Cardiac fibroblast (primary cell): ENCODE data around the gene CAMK2D.

Experiments
- DNase-seq, 2 donors: peaks; one replicate each; pipeline versions ENCODE4 v3.0.0 to v3.0.0-alpha.2; 2010; ENCODE audit warnings: low read depth in 2 of 2
- H3K4me3 ChIP-seq, 2 donors: replicated peaks in 1 of 2; 1 replicate in 1 of 2; 2 replicates in 1 of 2; pipeline ENCODE4 v1.5.1; 2011; ENCODE audit warnings: low read depth in 2 of 2, low read length in 2 of 2, mild to moderate bottlenecking in 2 of 2, moderate library complexity in 1 of 2
- CTCF ChIP-seq: IDR thresholded peaks from one replicate; pipeline ENCODE4 v1.5.1; 2011; ENCODE audit warnings: low read depth, mild to moderate bottlenecking, low read length, inconsistent platforms

CAMK2D gene

DNA sequence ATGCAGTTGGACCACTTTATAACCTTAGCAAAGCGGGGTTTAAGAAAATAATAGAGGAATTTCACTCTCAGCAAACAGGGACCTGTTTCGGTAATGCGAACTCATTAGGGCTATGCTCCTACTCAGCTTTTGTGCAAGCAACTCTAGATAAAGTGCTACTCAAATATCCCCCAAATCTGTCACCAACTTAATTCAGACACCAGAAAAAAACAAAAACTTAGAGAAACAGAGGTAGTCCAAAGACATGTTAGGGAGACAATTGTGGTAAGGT is 123.0 kb downstream of the CAMK2D start:
- H3K4me3 ChIP-seq: no peak overlapping the region
- no peak for DNase-seq

GRCh38 chr4:113637823-113638561 is 123.5 kb downstream of the CAMK2D start:
- DNase-seq: no peak
- no peak for TF ChIP-seq CTCF
- no peak overlapping the region for H3K4me3 ChIP-seq

More for the DNA sequence above, 123.0 kb downstream of the CAMK2D start:
- no peak for TF ChIP-seq CTCF

DNA sequence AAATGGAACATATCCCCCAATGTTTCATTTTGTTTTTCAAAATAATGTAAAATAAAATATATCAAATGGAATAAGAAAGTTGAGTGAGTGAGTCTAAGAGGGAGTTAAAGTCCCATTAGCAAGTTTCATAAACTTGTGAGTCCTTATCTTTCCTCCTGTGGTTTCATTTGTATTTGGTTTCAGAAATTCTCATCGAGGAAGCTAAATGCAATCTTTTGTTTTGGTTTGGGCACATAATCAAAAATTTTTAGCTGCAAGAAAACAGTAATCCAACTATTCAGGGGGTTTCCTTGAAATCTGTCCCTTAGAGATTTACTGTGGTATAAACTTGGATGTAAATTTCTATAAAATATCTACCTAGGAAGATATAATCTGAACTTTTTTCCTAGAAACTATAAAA is 124.2 kb downstream of the CAMK2D start:
- H3K4me3 ChIP-seq: no peak overlapping the region
- no peak for TF ChIP-seq CTCF
- peak; percentile 62 to 83 for DNase-seq

DNA sequence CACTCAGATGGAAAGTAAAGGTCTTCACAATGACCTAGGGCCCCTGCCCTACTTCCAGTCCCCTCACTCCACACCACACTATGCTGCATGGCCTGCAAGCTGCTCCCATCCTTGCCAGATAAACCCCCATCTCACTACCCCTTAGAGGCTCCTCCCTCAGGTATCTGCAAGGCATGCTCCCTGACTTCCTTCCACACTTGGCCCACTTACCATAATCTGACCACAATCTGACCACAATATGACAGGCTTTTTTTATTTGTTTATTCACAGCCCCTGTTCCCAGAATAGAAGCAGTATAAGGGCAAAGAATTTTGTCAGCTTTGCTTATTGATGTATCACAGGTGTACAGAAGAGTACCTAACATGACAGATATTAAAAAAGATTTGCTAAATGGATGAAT is 124.7 kb downstream of the CAMK2D start:
- no peak overlapping the region for H3K4me3 ChIP-seq
- TF ChIP-seq CTCF: no peak
- DNase-seq: peak; percentile 55 to 65

GRCh38 chr4:113636438-113636818 is 125.1 kb downstream of the CAMK2D start:
- no peak for TF ChIP-seq CTCF
- DNase-seq: no peak
- no peak overlapping the region for H3K4me3 ChIP-seq

DNA sequence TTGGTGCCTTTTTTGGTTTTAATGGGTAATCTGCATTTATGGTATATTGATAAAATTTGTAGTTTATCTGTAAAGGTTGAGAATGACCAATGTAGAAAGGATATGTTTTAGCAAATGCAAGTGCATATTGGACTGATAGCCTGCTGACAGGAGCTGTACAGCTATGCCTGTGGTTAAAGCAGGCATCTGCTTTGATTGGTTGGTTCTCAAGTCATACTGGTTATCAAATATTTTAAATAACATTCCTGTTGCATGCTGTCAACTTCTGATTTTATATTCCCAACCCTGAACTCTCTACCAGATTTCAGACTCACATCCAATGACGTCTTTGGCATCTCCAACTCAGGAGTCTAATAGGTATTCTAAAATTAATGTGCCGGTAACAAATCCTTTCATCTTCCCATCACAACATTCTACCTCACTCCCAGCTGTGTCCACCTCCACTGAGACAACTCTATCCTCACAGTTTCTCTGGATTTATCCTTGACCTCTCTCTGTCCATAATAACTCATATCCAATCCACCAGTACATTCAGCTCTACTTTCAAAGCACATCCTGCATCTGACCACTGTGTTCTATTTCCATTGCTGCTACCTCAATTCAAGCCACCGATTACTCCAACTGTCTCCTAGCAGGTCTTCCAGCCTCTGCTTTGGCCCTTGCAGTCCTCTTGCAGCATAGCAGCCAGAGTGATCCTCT is 125.7 kb downstream of the CAMK2D start:
- no peak overlapping the region for H3K4me3 ChIP-seq
- DNase-seq: peak; percentile 58 to 68
- TF ChIP-seq CTCF: no peak
